GM20000 (cell line): ENCODE data around the gene ABTB1.

Experiments
- DNase-seq: peaks from one replicate; pipeline ENCODE4 v3.0.0; 2012; ENCODE audit warnings: low spot score
- CTCF ChIP-seq: IDR thresholded peaks from 2 replicates; pipeline ENCODE4 v1.5.1; 2012; ENCODE audit warnings: mild to moderate bottlenecking, control low read depth; ENCODE audit errors: extremely low read depth, missing control alignments

The ABTB1 gene

GRCh38 chr3:127630811-127631714 is 41.7 kb upstream of the ABTB1 start:
- DNase-seq = no peak

GRCh38 chr3:127632035-127632820 is 40.5 kb upstream of the ABTB1 start:
- no peak for DNase-seq
- no peak for TF ChIP-seq CTCF

More at GRCh38 chr3:127630811-127631714, 41.7 kb upstream of the ABTB1 start:
- no peak for TF ChIP-seq CTCF

DNA sequence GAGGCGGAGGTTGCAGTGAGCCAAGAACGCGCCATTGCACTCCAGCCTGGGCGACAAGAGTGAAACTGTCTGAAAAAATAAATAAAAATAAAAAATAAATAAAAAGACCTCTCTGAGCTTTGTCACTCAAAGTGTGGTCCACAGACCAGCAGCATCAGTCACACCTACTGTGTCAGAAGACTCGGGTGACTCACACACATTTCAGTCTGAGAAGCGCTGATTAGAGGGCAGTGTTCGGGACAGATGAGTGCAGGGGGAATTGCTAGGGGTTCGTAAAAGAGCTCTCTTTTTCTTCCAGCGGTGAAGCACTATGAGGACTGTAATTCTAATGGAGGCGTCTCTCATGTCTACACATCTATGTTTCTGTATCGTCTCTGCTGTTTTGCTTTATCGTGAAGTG is 38.1 kb upstream of the ABTB1 start:
- TF ChIP-seq CTCF = no peak
- no peak for DNase-seq

- no peak for TF ChIP-seq CTCF
- no peak for DNase-seq
Observed at GRCh38 chr3:127637546-127637945, 35.2 kb upstream of the ABTB1 start.

- DNase-seq = no peak
- TF ChIP-seq CTCF = no peak
Observed at GRCh38 chr3:127637971-127638370, 34.8 kb upstream of the ABTB1 start.

GRCh38 chr3:127639173-127640041 is 33.3 kb upstream of the ABTB1 start:
- no peak for DNase-seq
- TF ChIP-seq CTCF = no peak
